Activated naive CD4-positive, alpha-beta T cell treated with anti-CD3 and anti-CD28 coated beads, Interleukin-2, amount 50 U/mL, for 72 hours (primary cell): Measurements from ENCODE around the gene FLOT2. TPM values are rescaled to one million over a fixed set of nuclear protein-coding genes. Genes with fewer than 3 reads are reported as not detected.
A peak's percentile ranks its signal among the peaks of the same experiment; 100 is the strongest.
"Not testable (repeated sequence)": the region's sequence is repeated elsewhere in the genome, so short reads cannot be mapped to it uniquely, and the experiment has no call there.

ENCODE experiments used
- ATAC-seq, 2 donors: fragments of 150-1000 bp; cut with Tn5 transposase; 2 replicates each; pipeline ENCODE4 v1.10.0; 2021; ENCODE audit warnings: mild to moderate bottlenecking in 2 of 2, moderate library complexity in 2 of 2
- DNase-seq, 2 donors: peaks; one replicate each; pipeline ENCODE4 v3.0.0; 2021 to 2022; ENCODE audit warnings: low spot score in 2 of 2
- H3K27ac Mint-ChIP-seq, 2 donors: one replicate each; pipeline ENCODE4 v1.8.0; 2022; ENCODE audit warnings: mild to moderate bottlenecking in 2 of 2, mixed read lengths in 2 of 2
- H3K36me3 Mint-ChIP-seq, 2 donors: one replicate each; pipeline ENCODE4 v1.8.0; 2022; ENCODE audit warnings: mixed read lengths in 2 of 2
- H3K9me3 Mint-ChIP-seq, 2 donors: one replicate each; pipeline ENCODE4 v1.8.0; 2022; ENCODE audit warnings: mixed read lengths in 2 of 2
- total RNA-seq, 2 donors: library from RNA; stranded (reverse); gene quantifications; one replicate each; pipeline ENCODE4 v1.2.3, GENCODE V29; 2022

FLOT2 gene
- 100 to 1,000 TPM in 1 of 2 donors, 10 to 100 TPM in 1; 44.9 to 102 TPM for total RNA-seq

- DNase-seq (peak; percentile 60 to 82), ATAC-seq (peak; percentile 71 to 72)
- H3K27ac Mint-ChIP-seq, result peak within 1 kb of the TSS; percentile 90 to 95
- peaks cover 21 to 57% of the 10 kb centered on the region in 2 donors for H3K36me3 Mint-ChIP-seq
- H3K9me3 Mint-ChIP-seq, result peaks cover 0 to 5% of the 10 kb centered on the region in 2 donors
Observed at GRCh38 chr17:28896884-28897768, at the start of gene FLOT2. Gene FLOT2, minus strand, starts transcription at chr17:28897733. Its CDS starts 159 bp downstream, at chr17:28897574.

DNA sequence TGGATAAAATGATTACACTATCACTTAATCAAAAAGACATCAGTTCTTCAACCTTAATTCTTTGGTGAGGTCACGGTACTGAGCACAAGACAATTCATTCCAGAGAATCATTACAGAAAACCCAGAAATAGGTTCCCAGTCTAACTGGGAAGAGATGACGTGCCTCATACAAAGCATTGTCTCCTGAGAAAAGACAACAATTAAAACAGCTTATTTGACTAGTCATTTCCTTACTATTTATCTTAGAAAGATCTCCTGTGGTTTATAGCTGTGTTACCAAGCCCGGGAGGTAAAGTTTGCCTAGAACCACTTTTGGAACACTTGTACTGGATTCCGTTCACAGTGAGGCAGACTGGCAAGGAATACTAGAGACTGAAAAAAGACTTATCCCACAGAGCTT is 48.7 kb upstream of the FLOT2 start:
- DNase-seq (no peak), ATAC-seq (peak; percentile 3 to 7)
- Mint-ChIP-seq H3K36me3 (peaks cover 24 to 67% of the 10 kb centered on the region in 2 donors), H3K27ac (peak overlapping the region in 1 of 2 donors; percentile 81), H3K9me3 (no peaks in the 10 kb centered on the region)

DNA sequence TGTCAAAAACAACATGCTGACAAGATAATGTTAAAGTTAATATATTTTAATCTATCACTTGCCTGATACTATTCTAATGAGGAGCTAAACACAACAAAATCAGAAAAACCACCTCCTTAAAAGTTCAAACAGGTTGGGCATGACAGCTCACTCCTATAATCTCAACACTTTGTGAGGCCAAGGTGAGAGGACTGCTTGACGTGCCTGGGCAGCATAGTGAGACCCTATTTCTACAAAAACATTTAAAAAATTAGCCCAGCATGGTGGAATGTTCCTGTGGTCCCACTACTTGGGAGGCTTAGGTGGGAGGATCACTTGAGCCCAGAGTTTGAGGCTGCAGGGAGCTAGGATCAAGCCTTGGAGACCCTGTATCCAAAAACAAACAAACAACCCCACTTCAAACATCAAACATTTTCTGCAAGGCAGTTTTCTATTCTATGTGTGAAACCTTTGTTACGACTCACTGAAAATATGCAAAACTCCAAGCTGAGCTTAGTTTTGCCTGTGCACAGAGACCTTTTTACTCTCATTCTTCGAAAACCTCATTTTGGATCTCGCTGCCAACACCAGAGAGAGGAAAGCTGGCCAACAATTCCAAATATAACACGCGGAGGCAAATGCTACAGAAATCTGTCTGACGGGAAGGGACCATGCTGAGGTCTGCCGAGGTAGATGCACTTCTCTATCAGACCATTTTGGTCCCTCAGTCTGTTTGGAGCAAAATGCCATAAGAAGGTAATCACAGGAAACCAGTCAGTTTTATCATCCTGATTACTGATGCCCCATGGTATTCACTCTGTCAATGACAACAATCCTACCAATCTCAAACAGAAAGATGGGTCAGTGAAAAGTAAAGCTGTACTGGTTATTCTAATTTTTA is 47.6 kb upstream of the FLOT2 start:
- Mint-ChIP-seq H3K36me3 (peaks cover 18 to 62% of the 10 kb centered on the region in 2 donors), H3K27ac (peak overlapping the region in 1 of 2 donors; percentile 17), H3K9me3 (no peaks in the 10 kb centered on the region)
- no peak for DNase-seq
- peak in 1 of 2 donors; percentile 22 for ATAC-seq

- H3K36me3 Mint-ChIP-seq, result peaks cover 16 to 58% of the 10 kb centered on the region in 2 donors
- ATAC-seq (no peak), DNase-seq (no peak)
- no peak overlapping the region for H3K27ac Mint-ChIP-seq
- H3K9me3 Mint-ChIP-seq, result no peaks in the 10 kb centered on the region
Observed at GRCh38 chr17:28944343-28944742, 46.8 kb upstream of the FLOT2 start.

- ATAC-seq (no peak), DNase-seq (no peak)
- Mint-ChIP-seq H3K9me3 (no peaks in the 10 kb centered on the region), H3K27ac (no peak overlapping the region), H3K36me3 (peaks cover 2 to 47% of the 10 kb centered on the region in 2 donors)
Observed at GRCh38 chr17:28942925-28943324, 45.4 kb upstream of the FLOT2 start.

DNA sequence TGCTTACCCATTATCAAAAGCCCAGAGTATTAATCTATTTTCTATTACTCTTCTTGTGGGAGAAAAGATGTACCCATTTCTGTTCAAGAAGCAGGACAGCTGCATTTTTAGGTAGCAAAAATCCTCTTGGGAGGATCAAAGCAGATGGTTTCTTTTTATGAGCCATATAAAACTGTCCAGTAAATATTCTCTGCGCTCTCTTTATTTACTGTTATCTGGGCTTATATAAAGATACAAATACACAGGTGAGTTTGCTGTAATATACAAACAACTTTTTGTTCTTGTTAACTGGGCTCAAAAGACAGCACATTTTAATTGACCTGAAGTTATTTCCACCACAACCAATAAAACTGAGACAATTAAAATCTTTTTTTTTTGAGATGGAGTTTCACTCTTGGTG is 43.7 kb upstream of the FLOT2 start:
- Mint-ChIP-seq H3K27ac (no peak overlapping the region), H3K36me3 (peaks cover 0 to 42% of the 10 kb centered on the region in 2 donors), H3K9me3 (no peaks in the 10 kb centered on the region)
- no peak for DNase-seq
- ATAC-seq, result no peak

DNA sequence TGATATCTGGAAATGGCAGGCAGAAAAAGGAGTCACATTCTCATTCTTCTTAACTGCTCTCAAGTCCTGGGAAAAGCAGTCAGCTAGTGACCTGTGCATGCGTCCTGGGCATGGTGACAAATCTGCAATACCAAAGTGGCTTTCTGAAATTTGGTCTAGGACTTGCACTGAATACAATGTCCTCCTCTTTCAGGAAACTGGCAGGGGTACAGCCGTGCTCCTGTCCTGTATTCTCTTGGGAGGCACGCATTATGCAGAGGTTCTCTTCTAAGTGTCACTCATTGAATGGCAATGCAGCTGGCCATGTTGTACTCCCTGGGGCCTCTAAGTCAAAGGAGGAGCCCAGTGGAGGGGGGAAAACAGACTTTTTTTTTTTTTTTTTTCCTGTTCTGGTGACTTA is 43.1 kb upstream of the FLOT2 start:
- H3K27ac Mint-ChIP-seq, result no peak overlapping the region
- DNase-seq (no peak), ATAC-seq (no peak)
- no peaks in the 10 kb centered on the region for H3K9me3 Mint-ChIP-seq
- H3K36me3 Mint-ChIP-seq, result peaks cover 0 to 42% of the 10 kb centered on the region in 2 donors

DNA sequence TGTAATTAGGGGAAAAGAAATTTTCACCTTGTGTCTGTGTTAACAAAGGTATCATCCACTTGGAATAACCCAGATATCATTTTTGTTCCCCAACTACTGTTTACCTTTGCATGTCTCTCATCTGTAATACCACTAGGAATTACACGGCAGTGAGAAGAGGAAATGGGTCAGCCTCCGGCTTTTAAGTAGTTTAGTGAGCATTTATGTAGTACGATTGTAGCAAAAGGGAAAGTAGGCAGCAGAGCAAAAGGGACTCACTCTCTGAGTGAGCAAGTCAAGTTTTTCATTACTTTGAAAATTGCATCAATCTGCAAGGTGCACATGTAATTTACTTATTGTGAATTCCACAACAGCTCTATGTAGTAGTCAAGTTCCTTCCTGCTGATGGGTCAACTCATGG is 42.6 kb upstream of the FLOT2 start:
- H3K9me3 Mint-ChIP-seq, result no peaks in the 10 kb centered on the region
- DNase-seq (no peak), ATAC-seq (peak; percentile 48 to 60)
- H3K36me3 Mint-ChIP-seq, result peaks cover 0 to 37% of the 10 kb centered on the region in 2 donors
- H3K27ac Mint-ChIP-seq, result peak overlapping the region in 1 of 2 donors; percentile 63

DNA sequence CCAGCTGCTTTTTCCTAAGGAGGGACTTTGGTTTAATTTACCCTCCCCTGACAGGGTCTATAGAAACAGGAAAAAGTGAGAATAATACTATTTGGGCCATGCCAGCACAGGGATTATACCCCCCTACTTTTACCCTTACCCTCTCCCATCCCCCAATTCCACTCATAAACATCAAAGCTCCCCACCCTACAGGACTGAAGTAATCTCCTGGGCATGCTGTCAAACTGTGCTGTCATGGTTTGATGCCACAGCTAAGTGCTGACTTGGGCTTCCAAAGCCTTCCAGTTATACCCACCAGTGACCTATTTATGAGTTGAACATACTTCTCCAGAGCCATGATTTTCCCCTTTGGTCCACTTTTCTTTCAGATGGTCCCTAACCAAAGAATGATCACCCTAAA is 41.0 kb upstream of the FLOT2 start:
- Mint-ChIP-seq H3K9me3 (no peaks in the 10 kb centered on the region), H3K36me3 (peaks cover 0 to 33% of the 10 kb centered on the region in 2 donors), H3K27ac (no peak overlapping the region)
- DNase-seq (no peak), ATAC-seq (no peak)

GRCh38 chr17:28937044-28937729 is 39.7 kb upstream of the FLOT2 start:
- Mint-ChIP-seq H3K36me3 (peaks cover 0 to 31% of the 10 kb centered on the region in 2 donors), H3K27ac (no peak overlapping the region), H3K9me3 (no peaks in the 10 kb centered on the region)
- DNase-seq, result no peak
- ATAC-seq, result no peak

GRCh38 chr17:28935744-28936460 is 38.4 kb upstream of the FLOT2 start:
- DNase-seq (no peak), ATAC-seq (no peak)
- Mint-ChIP-seq H3K27ac (peak overlapping the region in 1 of 2 donors; percentile 62), H3K36me3 (peaks cover 0 to 23% of the 10 kb centered on the region in 2 donors), H3K9me3 (no peaks in the 10 kb centered on the region)

GRCh38 chr17:28934508-28934907 is 37.0 kb upstream of the FLOT2 start:
- DNase-seq, H3K9me3 Mint-ChIP-seq, ATAC-seq, H3K27ac Mint-ChIP-seq: not testable (repeated sequence)
- H3K36me3 Mint-ChIP-seq, result peaks cover 9 to 37% of the 10 kb centered on the region in 2 donors

GRCh38 chr17:28929787-28930186 is 32.3 kb upstream of the FLOT2 start:
- ATAC-seq (no peak), DNase-seq (no peak)
- H3K9me3 Mint-ChIP-seq, result peaks cover 11 to 12% of the 10 kb centered on the region in 2 donors
- H3K27ac Mint-ChIP-seq, result peak overlapping the region; percentile 11 to 82
- H3K36me3 Mint-ChIP-seq, result peaks cover 40 to 66% of the 10 kb centered on the region in 2 donors

DNA sequence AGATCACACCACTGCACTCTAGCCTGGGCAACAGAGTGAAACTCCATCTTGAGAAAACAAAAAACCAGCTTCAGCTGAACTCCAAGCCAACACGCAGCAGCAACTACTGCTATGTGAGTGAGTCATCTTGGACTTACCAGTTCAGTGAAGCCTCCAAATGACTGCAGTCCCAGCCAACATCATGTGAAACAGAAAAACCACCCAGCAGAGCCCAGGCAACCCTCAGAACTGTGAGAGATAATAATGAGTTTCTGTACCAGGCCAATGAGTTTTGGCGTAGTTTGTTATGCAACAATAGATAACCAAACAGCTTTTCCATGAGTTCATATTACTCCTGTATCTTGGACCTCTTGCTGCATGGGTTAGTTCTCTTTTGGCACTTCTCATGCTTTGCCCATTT is 30.5 kb upstream of the FLOT2 start:
- ATAC-seq, result peak; percentile 90 to 95
- Mint-ChIP-seq H3K27ac (peak overlapping the region; percentile 50 to 85), H3K9me3 (peaks cover 11 to 12% of the 10 kb centered on the region in 2 donors), H3K36me3 (peaks cover 48 to 68% of the 10 kb centered on the region in 2 donors)
- peak; percentile 44 to 74 for DNase-seq

DNA sequence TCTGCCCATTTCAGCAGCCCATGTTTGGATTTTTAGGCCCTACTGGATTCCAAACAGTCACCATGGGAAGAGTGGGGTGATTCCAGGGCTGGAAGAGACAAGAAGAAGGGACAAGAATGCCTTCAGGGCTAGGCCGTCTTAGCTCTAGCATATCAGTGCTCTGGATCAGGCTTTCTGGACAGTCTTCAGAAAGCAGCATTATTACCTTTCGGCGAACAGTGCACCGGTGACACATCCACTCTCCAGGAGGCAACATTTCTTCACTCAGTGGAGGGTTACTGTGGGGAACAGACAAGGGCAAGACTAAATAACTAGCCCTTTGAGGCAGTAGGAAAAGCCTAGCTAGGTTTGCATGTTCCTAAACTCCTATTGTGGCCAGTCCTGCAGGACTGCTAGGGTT is 29.3 kb upstream of the FLOT2 start:
- H3K9me3 Mint-ChIP-seq, result peaks cover 11 to 12% of the 10 kb centered on the region in 2 donors
- ATAC-seq, result no peak
- H3K27ac Mint-ChIP-seq, result peak overlapping the region in 1 of 2 donors; percentile 85
- DNase-seq, result no peak
- H3K36me3 Mint-ChIP-seq, result peaks cover 49 to 76% of the 10 kb centered on the region in 2 donors

GRCh38 chr17:28926366-28926765 is 28.8 kb upstream of the FLOT2 start:
- Mint-ChIP-seq H3K9me3 (peaks cover 11 to 12% of the 10 kb centered on the region in 2 donors), H3K27ac (peak overlapping the region; percentile 13 to 85), H3K36me3 (peaks cover 53 to 81% of the 10 kb centered on the region in 2 donors)
- no peak for DNase-seq
- ATAC-seq, result no peak
